Measurements from ENCODE around the gene SEC22B. TPM values are rescaled to one million over a fixed set of nuclear protein-coding genes. Genes with fewer than 3 reads are reported as not detected.
"Not testable (repeated sequence)": the region's sequence is repeated elsewhere in the genome, so short reads cannot be mapped to it uniquely, and the experiment has no call there.

Gene SEC22B
- total RNA-seq, result 49.5 and 52.9 TPM in 2 replicates
- 28.8 and 37.6 TPM in 2 replicates for polyA plus RNA-seq

- Histone ChIP-seq H3K36me3 (replicated peaks; ENCODE audit: insufficient read depth, low read depth) (no peaks in the 10 kb centered on the region), H3K4me1 (ENCODE audit: insufficient read depth) (peaks cover 11% of the 10 kb centered on the region), H3K4me3 (peak within 1 kb of the TSS; percentile 63), H3K79me2 (peaks cover 10% of the 10 kb centered on the region), H3K9me2 (replicated peaks; ENCODE audit: insufficient read depth) (no peaks in the 10 kb centered on the region), H3K4me2 (peak within 1 kb of the TSS; percentile 80), H3K27ac (peak within 1 kb of the TSS; percentile 96), H3K9me3 (ENCODE audit: low read depth) (no peaks in the 10 kb centered on the region), H3K27me3 (no peaks in the 10 kb centered on the region), H2AFZ (peak within 1 kb of the TSS; percentile 80), H4K20me1 (ENCODE audit: insufficient read depth, poor library complexity, severe bottlenecking) (no peaks in the 10 kb centered on the region)
- no peak for TF ChIP-seq EZH2 (IDR thresholded peaks at IDR 0.05; ENCODE audit: borderline replicate concordance)
- no peak for TF ChIP-seq EZH2phosphoT487 (IDR thresholded peaks at IDR 0.05; ENCODE audit: low read depth, severe bottlenecking, unreplicated experiment)
- TF ChIP-seq CTCF (IDR thresholded peaks at IDR 0.05; ENCODE audit: poor library complexity), result no peak
- DNase-seq (ENCODE audit: low spot score), result peak; percentile 92
- WGBS (ENCODE audit: low lambda C conversion rate, missing lambda C conversion rate), result 3% methylated on average over 39 of the region's 39 CpGs
Observed at GRCh38 chr1:120176092-120176855, at the start of gene SEC22B. Gene SEC22B, minus strand, starts transcription at chr1:120176520. Its CDS starts 139 bp downstream, at chr1:120176381.

- not testable (repeated sequence) for H3K4me3 ChIP-seq; H4K20me1 ChIP-seq (ENCODE audit: insufficient read depth, poor library complexity, severe bottlenecking); H3K9me2 ChIP-seq (replicated peaks; ENCODE audit: insufficient read depth); H2AFZ ChIP-seq; H3K4me2 ChIP-seq; H3K9me3 ChIP-seq (ENCODE audit: low read depth); DNase-seq (ENCODE audit: low spot score); H3K79me2 ChIP-seq; H3K4me1 ChIP-seq (ENCODE audit: insufficient read depth); H3K27me3 ChIP-seq; H3K36me3 ChIP-seq (replicated peaks; ENCODE audit: insufficient read depth, low read depth); H3K27ac ChIP-seq
- 84% methylated on average over 2 of the region's 2 CpGs for WGBS (ENCODE audit: low lambda C conversion rate, missing lambda C conversion rate)
Observed at GRCh38 chr1:120217933-120218332, 41.6 kb upstream of the SEC22B start.

- H3K9me3 ChIP-seq (ENCODE audit: low read depth); H3K27ac ChIP-seq; H3K36me3 ChIP-seq (replicated peaks; ENCODE audit: insufficient read depth, low read depth); H3K9me2 ChIP-seq (replicated peaks; ENCODE audit: insufficient read depth); H3K4me1 ChIP-seq (ENCODE audit: insufficient read depth); H4K20me1 ChIP-seq (ENCODE audit: insufficient read depth, poor library complexity, severe bottlenecking); H3K79me2 ChIP-seq; H2AFZ ChIP-seq; DNase-seq (ENCODE audit: low spot score); H3K4me3 ChIP-seq; H3K4me2 ChIP-seq; H3K27me3 ChIP-seq: not testable (repeated sequence)
- 55% methylated on average over 2 of the region's 3 CpGs for WGBS (ENCODE audit: low lambda C conversion rate, missing lambda C conversion rate)
Observed at GRCh38 chr1:120217175-120217929, 41.0 kb upstream of the SEC22B start.

- H3K36me3 ChIP-seq (replicated peaks; ENCODE audit: insufficient read depth, low read depth); H3K27me3 ChIP-seq; H3K4me1 ChIP-seq (ENCODE audit: insufficient read depth); H2AFZ ChIP-seq; H3K27ac ChIP-seq; H4K20me1 ChIP-seq (ENCODE audit: insufficient read depth, poor library complexity, severe bottlenecking); DNase-seq (ENCODE audit: low spot score); H3K4me3 ChIP-seq; H3K4me2 ChIP-seq; H3K9me2 ChIP-seq (replicated peaks; ENCODE audit: insufficient read depth); H3K79me2 ChIP-seq; H3K9me3 ChIP-seq (ENCODE audit: low read depth): not testable (repeated sequence)
- WGBS (ENCODE audit: low lambda C conversion rate, missing lambda C conversion rate), result no CpG with 5 or more reads among the region's 2 CpGs
Observed at GRCh38 chr1:120213606-120214005, 37.3 kb upstream of the SEC22B start.

- not testable (repeated sequence) for H3K4me3 ChIP-seq; H3K79me2 ChIP-seq; H4K20me1 ChIP-seq (ENCODE audit: insufficient read depth, poor library complexity, severe bottlenecking); H3K9me3 ChIP-seq (ENCODE audit: low read depth); H3K4me2 ChIP-seq; H3K36me3 ChIP-seq (replicated peaks; ENCODE audit: insufficient read depth, low read depth); H3K27me3 ChIP-seq; DNase-seq (ENCODE audit: low spot score); H3K9me2 ChIP-seq (replicated peaks; ENCODE audit: insufficient read depth); H3K27ac ChIP-seq; H3K4me1 ChIP-seq (ENCODE audit: insufficient read depth); H2AFZ ChIP-seq
- no CpG with 5 or more reads among the region's 6 CpGs for WGBS (ENCODE audit: low lambda C conversion rate, missing lambda C conversion rate)
Observed at GRCh38 chr1:120210754-120211153, 34.4 kb upstream of the SEC22B start.

GRCh38 chr1:120196863-120197775, 20.8 kb upstream of the SEC22B start:
- not testable (repeated sequence) for H3K79me2 ChIP-seq; H3K9me3 ChIP-seq (ENCODE audit: low read depth); H3K4me1 ChIP-seq (ENCODE audit: insufficient read depth); H4K20me1 ChIP-seq (ENCODE audit: insufficient read depth, poor library complexity, severe bottlenecking); H3K27me3 ChIP-seq; H3K27ac ChIP-seq; H3K36me3 ChIP-seq (replicated peaks; ENCODE audit: insufficient read depth, low read depth); H3K9me2 ChIP-seq (replicated peaks; ENCODE audit: insufficient read depth); H3K4me3 ChIP-seq
- DNase-seq (ENCODE audit: low spot score), result peak; percentile 1
- Histone ChIP-seq H2AFZ (peak overlapping the region; percentile 78), H3K4me2 (peak overlapping the region; percentile 85)
- 8% methylated on average over 46 of the region's 55 CpGs for WGBS (ENCODE audit: low lambda C conversion rate, missing lambda C conversion rate)

- not testable (repeated sequence) for H3K36me3 ChIP-seq (replicated peaks; ENCODE audit: insufficient read depth, low read depth); H3K9me3 ChIP-seq (ENCODE audit: low read depth); H3K9me2 ChIP-seq (replicated peaks; ENCODE audit: insufficient read depth); H3K4me1 ChIP-seq (ENCODE audit: insufficient read depth); H2AFZ ChIP-seq; H3K27ac ChIP-seq; DNase-seq (ENCODE audit: low spot score); H3K27me3 ChIP-seq; H3K79me2 ChIP-seq; H4K20me1 ChIP-seq (ENCODE audit: insufficient read depth, poor library complexity, severe bottlenecking); H3K4me3 ChIP-seq; H3K4me2 ChIP-seq
- WGBS (ENCODE audit: low lambda C conversion rate, missing lambda C conversion rate), result no CpG with 5 or more reads among the region's 3 CpGs
Observed at GRCh38 chr1:120188626-120189025, 12.3 kb upstream of the SEC22B start.
